ENCODE data around the gene RETREG2.
A peak's percentile ranks its signal among the peaks of the same experiment; 100 is the strongest.

The RETREG2 gene

GRCh38 chr2:219228041-219228910, 50.2 kb downstream of the RETREG2 start:
- DNase-seq (ENCODE audit: low spot score in 2 of 2) (no peak), ATAC-seq (no peak)
- Mint-ChIP-seq H3K9me3 (no peaks in the 10 kb centered on the region), H3K36me3 (peaks cover 86% of the 10 kb centered on the region), H3K4me3 (peak overlapping the region; percentile 98), H3K4me1 (peaks cover 51% of the 10 kb centered on the region), H3K27ac (peak overlapping the region; percentile 98)

GRCh38 chr2:219228911-219229304, 50.8 kb downstream of the RETREG2 start:
- ATAC-seq (peak; percentile 42), DNase-seq (ENCODE audit: low spot score in 2 of 2) (no peak)
- H3K9me3 Mint-ChIP-seq = no peaks in the 10 kb centered on the region
- H3K36me3 Mint-ChIP-seq = peaks cover 86% of the 10 kb centered on the region
- peak overlapping the region; percentile 98 for H3K4me3 Mint-ChIP-seq
- H3K4me1 Mint-ChIP-seq = peaks cover 55% of the 10 kb centered on the region
- peak overlapping the region; percentile 98 for H3K27ac Mint-ChIP-seq

- H3K27ac Mint-ChIP-seq = peak within 1 kb of the TSS; percentile 98
- DNase-seq (ENCODE audit: low spot score in 2 of 2) = peak; percentile 91 to 97
- peaks cover 86% of the 10 kb centered on the region for H3K36me3 Mint-ChIP-seq
- peak; percentile 97 for ATAC-seq
- H3K4me1 Mint-ChIP-seq = peaks cover 56% of the 10 kb centered on the region
- no peaks in the 10 kb centered on the region for H3K9me3 Mint-ChIP-seq
- peak within 1 kb of the TSS; percentile 98 for H3K4me3 Mint-ChIP-seq
Observed at GRCh38 chr2:219229305-219230058, 51.4 kb downstream of the RETREG2 start, which contains the start of the genes ANKZF1 and ATG9A. Gene ANKZF1 (plus strand): TSS chr2:219229806. CDS start chr2:219230258, 452 bp downstream. Gene ATG9A (minus strand): TSS chr2:219229636. CDS start chr2:219228024, 1,612 bp downstream.

GRCh38 chr2:219230059-219230540, 52.0 kb downstream of the RETREG2 start:
- Mint-ChIP-seq H3K4me1 (peaks cover 58% of the 10 kb centered on the region), H3K9me3 (no peaks in the 10 kb centered on the region), H3K36me3 (peaks cover 86% of the 10 kb centered on the region), H3K4me3 (peak overlapping the region; percentile 98), H3K27ac (peak overlapping the region; percentile 98)
- ATAC-seq (peak; percentile 35), DNase-seq (ENCODE audit: low spot score in 2 of 2) (peak in 1 of 2 donors; percentile 80)

GRCh38 chr2:219234331-219234730, 56.3 kb downstream of the RETREG2 start:
- peaks cover 94% of the 10 kb centered on the region for H3K36me3 Mint-ChIP-seq
- H3K9me3 Mint-ChIP-seq = no peaks in the 10 kb centered on the region
- DNase-seq (ENCODE audit: low spot score in 2 of 2) (no peak), ATAC-seq (no peak)
- H3K4me1 Mint-ChIP-seq = peaks cover 46% of the 10 kb centered on the region
- H3K4me3 Mint-ChIP-seq = no peak overlapping the region
- H3K27ac Mint-ChIP-seq = no peak overlapping the region

All from stimulated activated effector memory CD8-positive, alpha-beta T cell treated with anti-CD3 and anti-CD28 coated beads, Interleukin-12 subunit alpha, Interleukin-12 subunit beta, amount 100 ng/mL, for 72 hours (primary cell).